Amygdala (tissue), 56 donors: ENCODE data around the gene USP6NL.
A peak's percentile ranks its signal among the peaks of the same experiment; 100 is the strongest.
"Not testable (repeated sequence)": the region's sequence is repeated elsewhere in the genome, so short reads cannot be mapped to it uniquely, and the experiment has no call there.

Experiments
- DNase-seq, 56 donors: peaks; one replicate each; lab custom pipeline; 2025; lab: John Stamatoyannopoulos, UW

Gene USP6NL

DNA sequence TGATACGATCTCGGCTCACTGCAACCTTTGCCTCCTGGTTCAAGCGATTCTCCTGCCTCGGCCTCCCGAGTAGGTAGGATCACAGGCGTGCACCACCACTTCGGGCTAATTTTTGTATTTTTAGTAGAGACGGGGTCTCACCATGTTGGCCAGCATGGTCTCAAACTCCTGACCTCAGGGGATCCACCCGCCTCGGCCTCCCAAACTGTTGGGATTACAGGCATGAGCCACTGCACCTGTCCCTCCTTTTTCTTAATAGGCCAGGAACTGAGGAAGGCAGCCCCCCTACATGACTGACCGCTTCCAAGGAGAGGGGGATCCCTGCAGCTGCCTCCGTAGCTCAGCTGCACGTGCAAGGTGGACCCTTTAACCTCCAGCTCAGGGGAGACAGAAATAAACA, 175.0 kb downstream of the USP6NL start:
- DNase-seq, result not testable (repeated sequence)

DNA sequence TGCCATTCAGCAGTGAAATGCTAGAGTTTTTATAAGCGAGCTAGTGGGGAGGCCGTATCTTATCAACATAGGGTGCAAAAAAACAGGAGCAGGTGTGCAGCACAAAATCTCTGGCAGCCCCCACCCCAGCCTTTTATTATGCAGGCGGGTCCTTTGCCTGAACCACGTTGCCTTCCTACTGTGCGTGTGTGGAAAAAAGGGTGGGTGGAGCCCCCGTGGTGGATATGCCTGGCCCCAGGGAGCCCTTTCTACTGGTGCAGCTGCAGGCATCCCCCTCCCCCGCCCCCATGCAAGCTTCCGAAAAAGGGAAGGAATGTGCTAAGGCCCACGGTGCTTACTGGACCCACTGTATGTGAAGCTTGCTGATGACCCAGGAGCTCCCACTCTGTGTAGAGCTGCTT, 175.9 kb downstream of the USP6NL start:
- DNase-seq, result no peak

DNA sequence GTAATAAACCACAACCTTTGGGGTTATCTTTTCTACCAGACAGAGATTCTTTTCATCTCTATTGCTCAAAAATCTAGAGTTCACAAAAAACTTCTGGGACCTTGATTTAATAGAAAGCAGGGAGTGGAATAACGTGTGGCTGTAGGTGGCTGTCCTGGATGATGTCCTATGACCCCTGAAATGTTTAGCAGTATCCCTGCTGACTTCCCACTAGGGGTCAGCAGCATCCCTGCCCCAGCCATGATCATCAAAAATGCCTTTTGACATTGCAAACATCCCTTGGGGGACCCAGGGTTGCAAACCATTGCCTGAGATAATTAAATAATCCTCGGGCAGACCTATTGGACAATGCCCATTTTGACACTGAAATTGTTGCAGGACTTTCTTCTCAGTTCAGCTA, 177.1 kb downstream of the USP6NL start:
- DNase-seq, result no peak

- no peak for DNase-seq
These were observed 177.8 kb downstream of the USP6NL start for GRCh38 chr10:11433657-11434056.

- DNase-seq, result no peak
These were observed 180.3 kb downstream of the USP6NL start for GRCh38 chr10:11431216-11431555.

- DNase-seq, result no peak
These were observed 180.8 kb downstream of the USP6NL start for GRCh38 chr10:11430421-11431215.

DNA sequence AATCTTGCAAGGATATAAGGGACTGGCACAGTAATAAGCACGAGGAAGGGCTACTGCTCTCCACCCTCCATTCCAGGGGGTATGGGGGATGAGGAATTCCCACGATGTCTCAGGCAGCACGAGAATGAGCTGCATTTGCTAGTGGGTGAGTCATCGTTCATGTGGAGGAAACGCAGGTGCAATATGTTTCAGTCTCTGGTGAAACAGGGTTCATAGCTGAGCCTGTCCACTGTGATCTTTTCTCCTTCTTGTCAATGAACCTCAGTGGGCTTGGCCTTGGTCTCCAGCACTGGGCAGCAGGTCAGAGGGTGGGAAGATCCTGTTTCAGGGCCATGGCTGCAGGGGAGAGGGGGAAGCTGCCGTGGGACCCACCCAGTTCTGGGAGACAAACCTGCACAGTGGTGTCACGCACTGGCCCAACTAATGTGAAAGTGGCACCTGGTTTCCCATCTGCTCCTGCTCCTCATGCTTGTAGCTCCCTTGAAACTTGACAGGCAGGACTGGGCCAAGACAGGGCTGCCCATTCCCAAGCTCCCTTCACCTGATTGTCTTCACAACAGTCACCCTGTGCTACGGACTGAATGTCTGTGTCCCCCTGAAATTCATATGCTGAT, 181.9 kb downstream of the USP6NL start:
- DNase-seq, result no peak

GRCh38 chr10:11425676-11426075, 185.8 kb downstream of the USP6NL start:
- DNase-seq, result no peak

DNA sequence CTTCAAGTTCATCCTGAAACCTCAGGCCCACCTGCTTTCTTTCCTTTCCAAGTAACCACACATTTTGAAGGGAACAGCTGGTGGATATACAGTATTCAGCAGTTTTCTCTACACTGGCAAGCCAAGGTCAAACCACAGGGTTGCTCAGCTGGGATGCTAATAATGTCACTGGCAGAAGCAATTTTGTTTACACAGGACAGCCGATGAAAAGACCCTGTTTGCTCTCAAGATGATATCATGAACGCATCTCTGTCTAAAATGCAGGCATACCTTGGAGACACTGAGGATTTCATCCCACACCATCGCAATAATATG, 186.2 kb downstream of the USP6NL start:
- no peak for DNase-seq

DNA sequence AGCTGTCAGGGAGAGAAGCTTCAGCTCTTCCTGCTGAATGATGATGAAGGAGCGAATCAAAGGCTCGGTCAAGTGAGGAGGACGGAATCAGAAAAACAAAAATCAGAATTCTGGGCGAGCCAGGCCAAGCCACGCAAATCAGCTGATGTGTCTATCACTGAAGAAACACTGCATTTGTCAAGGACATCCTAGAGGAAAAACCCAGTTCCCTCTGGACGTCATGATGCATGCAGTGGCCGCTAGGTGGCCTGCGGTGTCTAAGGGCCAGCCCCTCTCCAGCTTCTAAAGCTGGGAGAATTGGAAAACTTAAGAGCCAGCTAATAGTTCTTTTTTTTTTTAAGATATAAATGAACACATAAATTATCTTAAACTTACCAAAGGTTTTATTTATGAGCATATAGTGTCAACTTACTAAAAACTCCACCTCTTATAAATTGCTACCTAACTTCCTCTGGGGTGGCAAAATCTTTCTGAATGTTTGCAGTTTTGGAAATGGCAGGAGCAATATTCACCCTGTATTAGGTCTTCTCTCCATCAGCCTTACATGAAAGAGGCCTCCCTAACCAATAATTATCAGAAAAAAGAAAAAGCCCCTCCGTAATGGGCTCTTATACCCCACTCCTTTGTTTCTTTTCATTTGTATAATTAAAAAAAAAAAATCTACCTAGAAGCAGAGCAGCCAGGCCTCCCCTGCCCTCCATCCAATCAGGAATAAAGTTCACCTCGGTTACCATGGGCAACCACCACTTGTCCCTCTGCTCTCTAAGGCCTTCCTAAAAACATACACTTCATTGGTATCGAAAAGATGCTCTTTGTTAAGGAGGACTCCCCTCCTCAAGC, 186.8 kb downstream of the USP6NL start:
- peak in 30 of 56 donors; percentile 2 to 52 (median 14) for DNase-seq

GRCh38 chr10:11416974-11417373, 194.5 kb downstream of the USP6NL start:
- DNase-seq, result no peak

DNA sequence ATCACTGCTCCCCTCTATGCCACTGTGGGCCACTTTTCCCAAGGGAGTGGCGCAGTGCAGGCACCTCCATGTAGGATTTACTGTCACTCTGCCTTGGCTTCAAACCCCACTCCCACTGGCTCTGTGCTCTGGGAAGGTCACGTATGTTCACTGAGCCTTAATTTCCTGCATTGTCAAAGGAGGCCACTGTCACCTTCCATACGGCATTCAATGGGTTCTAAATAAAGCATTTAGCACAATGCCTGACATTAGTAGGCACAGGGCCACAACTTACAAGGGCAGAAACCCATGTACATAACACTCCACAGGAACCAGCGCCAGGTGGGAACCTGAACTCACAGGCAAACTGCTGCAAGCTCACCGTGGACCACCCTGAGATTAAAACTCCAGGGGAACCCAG, 196.4 kb downstream of the USP6NL start:
- DNase-seq, result no peak

- DNase-seq, result no peak
These were observed 197.0 kb downstream of the USP6NL start for GRCh38 chr10:11414314-11415038.

- DNase-seq, result no peak
These were observed 199.4 kb downstream of the USP6NL start for GRCh38 chr10:11411926-11412545.

GRCh38 chr10:11409357-11409756, 202.1 kb downstream of the USP6NL start:
- no peak for DNase-seq

DNA sequence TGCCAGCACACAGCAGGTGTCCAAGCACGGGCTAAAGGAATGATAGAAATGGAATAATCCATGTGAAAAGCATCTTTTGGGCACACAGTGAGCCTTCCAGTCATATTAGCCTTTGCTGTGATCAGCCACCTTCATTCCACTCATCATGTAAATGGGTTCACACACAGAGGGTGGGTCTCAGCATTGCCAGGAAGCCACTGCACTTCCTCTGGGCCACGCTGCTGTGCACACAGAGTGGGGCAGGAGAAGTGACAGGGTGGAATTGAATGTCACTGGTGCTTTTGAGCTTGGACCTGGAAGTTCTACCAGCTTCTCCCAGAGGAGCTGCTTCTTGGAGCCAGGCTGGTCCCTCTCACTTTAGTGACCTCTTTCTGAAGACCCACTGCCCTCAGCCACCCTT, 203.5 kb downstream of the USP6NL start:
- no peak for DNase-seq

DNA sequence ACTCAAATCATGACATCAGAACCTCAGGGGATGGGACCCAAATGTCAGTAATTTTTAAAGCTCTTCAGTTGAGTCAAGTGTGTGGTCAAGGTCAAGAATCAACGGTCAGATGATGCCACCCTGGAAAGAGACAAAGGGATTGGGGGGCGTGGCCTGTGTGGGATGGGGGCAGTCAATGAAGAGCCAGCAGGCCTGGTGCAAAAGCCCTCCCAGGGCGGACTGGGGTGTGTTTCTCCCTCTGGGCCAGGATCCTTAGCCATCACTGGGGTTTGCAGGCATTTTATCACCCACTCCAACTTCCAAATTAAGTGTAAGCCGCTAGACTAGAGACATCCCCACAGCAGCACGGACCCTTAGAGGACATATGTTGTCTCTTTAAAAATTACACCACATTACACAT, 204.7 kb downstream of the USP6NL start:
- no peak for DNase-seq

GRCh38 chr10:11404901-11405300, 206.5 kb downstream of the USP6NL start:
- DNase-seq, result no peak
